B cell (primary cell): ENCODE measurements around the gene JCHAIN. TPM values are rescaled to one million over a fixed set of nuclear protein-coding genes. Genes with fewer than 3 reads are reported as not detected.

Experiments
- ATAC-seq: fragments of 200-7000 bp; cut with Tn5 transposase; one replicate; pipeline ENCODE4 v1.10.0; 2021; ENCODE audit warnings: low read depth, mild to moderate bottlenecking, moderate number of reproducible peaks, moderate library complexity
- CTCF ChIA-PET: fragments of 350-600 bp; sonication (Branson Sonifier 250); formaldehyde crosslinking; loops from one replicate; lab custom pipeline; 2021; ENCODE audit warnings: antibody characterized with exemption, inconsistent platforms; lab: Charles Lee
- POLR2A ChIA-PET: fragments of 350-600 bp; sonication (Branson Sonifier 250); formaldehyde crosslinking; loops from one replicate; lab custom pipeline; 2021; ENCODE audit warnings: antibody characterized with exemption; lab: Charles Lee
- DNase-seq: peaks from one replicate; pipeline ENCODE4 v3.0.0; 2013
- H2AFZ ChIP-seq: 2 replicates; pipeline ENCODE4 v1.6.1; 2012; ENCODE audit warnings: mild to moderate bottlenecking, low read depth, low read length; ENCODE audit not compliant: insufficient read depth, poor library complexity, severe bottlenecking
- H3K27ac ChIP-seq, 2 donors: 1 replicate in 1 of 2; 2 replicates in 1 of 2; pipeline ENCODE4 v1.5.1; 2012 to 2013; ENCODE audit warnings: low read length in 2 of 2, mild to moderate bottlenecking in 2 of 2, moderate library complexity in 1 of 2
- H3K27me3 ChIP-seq, 4 experiments: fragments of 200-600 bp in 1 of 4; sonication (generic) in 1 of 4; replicated peaks in 1 of 4; 1 replicate in 2 of 4; 2 replicates in 2 of 4; pipeline versions ENCODE4 v1.6.1 to v1.7.0; 2013 to 2016; ENCODE audit warnings: low read length in 3 of 4, mild to moderate bottlenecking in 2 of 4, mixed read lengths in 1 of 4, moderate library complexity in 1 of 4; ENCODE audit not compliant: insufficient read depth in 4 of 4, control insufficient read depth in 3 of 4; ENCODE audit errors: control extremely low read depth in 1 of 4
- H3K36me3 ChIP-seq, 2 experiments: replicated peaks in 1 of 2; 1 replicate in 1 of 2; 2 replicates in 1 of 2; pipeline versions ENCODE4 v1.6.1 to v1.7.1; 2013; ENCODE audit warnings: low read length in 1 of 2; ENCODE audit not compliant: insufficient read depth in 2 of 2, control insufficient read depth in 1 of 2; ENCODE audit errors: control extremely low read depth in 1 of 2, extremely low read depth in 1 of 2
- H3K4me1 ChIP-seq, 2 donors: fragments of 200-600 bp in 1 of 2; sonication (generic) in 1 of 2; 1 replicate in 1 of 2; 2 replicates in 1 of 2; pipeline versions ENCODE4 v1.5.1 to v1.6.1; 2013 to 2017; ENCODE audit warnings: low read length in 2 of 2; ENCODE audit not compliant: control insufficient read depth in 2 of 2, insufficient read depth in 2 of 2
- H3K4me2 ChIP-seq: replicated peaks from 2 replicates; pipeline ENCODE3; 2012; ENCODE audit warnings: mild to moderate bottlenecking, low read depth, low read length; ENCODE audit not compliant: poor library complexity, severe bottlenecking
- H3K4me3 ChIP-seq, 5 experiments: fragments of 200-600 bp in 1 of 5; sonication (generic) in 1 of 5; 1 replicate in 3 of 5; 2 replicates in 2 of 5; pipeline versions ENCODE4 v1.5.1 to v1.7.0; 2011 to 2016; ENCODE audit warnings: low read length in 4 of 5, mild to moderate bottlenecking in 4 of 5, low read depth in 2 of 5, control low read depth in 1 of 5, moderate library complexity in 1 of 5; ENCODE audit not compliant: insufficient read depth in 1 of 5; ENCODE audit errors: control extremely low read depth in 1 of 5, extremely low read depth in 1 of 5
- H3K79me2 ChIP-seq: fragments of 200-600 bp; sonication (generic); one replicate; pipeline ENCODE4 v1.6.0; 2016; ENCODE audit warnings: low read length; ENCODE audit not compliant: control insufficient read depth, insufficient read depth
- H3K9ac ChIP-seq: fragments of 200-600 bp; sonication (generic); 2 replicates; pipeline ENCODE4 v1.6.1; 2017; ENCODE audit warnings: mild to moderate bottlenecking, low read length, moderate library complexity
- H3K9me3 ChIP-seq, 3 donors: one replicate each; pipeline versions ENCODE4 v1.6.1 to v1.7.1; 2013; ENCODE audit warnings: low read length in 2 of 3; ENCODE audit not compliant: control insufficient read depth in 2 of 3, insufficient read depth in 1 of 3; ENCODE audit errors: control extremely low read depth in 1 of 3
- H4K20me1 ChIP-seq: 2 replicates; pipeline ENCODE4 v1.6.0; 2012; ENCODE audit warnings: mild to moderate bottlenecking, low read length; ENCODE audit not compliant: insufficient read depth, control insufficient read depth, poor library complexity, severe bottlenecking
- H3K27ac Mint-ChIP-seq: one replicate; pipeline ENCODE4 v1.8.0; 2021; ENCODE audit warnings: mixed read lengths
- H3K27me3 Mint-ChIP-seq: one replicate; pipeline ENCODE4 v1.8.0; 2021; ENCODE audit warnings: mixed read lengths
- H3K4me1 Mint-ChIP-seq: one replicate; pipeline ENCODE4 v1.8.0; 2021; ENCODE audit warnings: mixed read lengths
- H3K4me3 Mint-ChIP-seq: one replicate; pipeline ENCODE4 v1.8.0; 2021; ENCODE audit warnings: mixed read lengths
- H3K9me3 Mint-ChIP-seq: one replicate; pipeline ENCODE4 v1.8.0; 2022; ENCODE audit warnings: mixed read lengths; ENCODE audit not compliant: insufficient read depth
- EZH2 ChIP-seq: IDR thresholded peaks from 2 replicates; pipeline ENCODE4 v1.6.1; 2012; ENCODE audit warnings: borderline replicate concordance, low read depth, mild to moderate bottlenecking, moderate library complexity, low read length; ENCODE audit not compliant: insufficient read depth, poor library complexity, severe bottlenecking
- WGBS: methylation state at CpG from one replicate; pipeline ENCODE4 v1.1.5; 2013; ENCODE audit warnings: missing lambda C conversion rate; ENCODE audit not compliant: insufficient coverage; 5-methylcytosine and 5-hydroxymethylcytosine counted together
- intact Hi-C: fragments of 100-400 bp; cut with micrococcal nuclease; formaldehyde crosslinking; loops from one replicate; pipeline ENCODE4 v1.10.0; 2022
- polyA plus RNA-seq: library from polyadenylated mRNA; depleted of rRNA; stranded (reverse); fragments of >200 nt; gene quantifications from 2 replicates; pipeline ENCODE4 v1.2.3, GENCODE V29; 2012
- total RNA-seq, 2 donors: library from RNA; stranded (reverse); fragments of 120-200 nt in 1 of 2; gene quantifications; 1 replicate in 1 of 2; 2 replicates in 1 of 2; pipeline versions ENCODE4 v1.2.3 to v1.2.4, GENCODE V29; 2013 to 2022
- TF ChIP-seq, protein P1 (sequence below): fragments of 200-600 bp; IDR thresholded peaks from one replicate; pipeline ENCODE4 v1.8.0; 2022; ENCODE audit warnings: antibody characterized with exemption, mild to moderate bottlenecking

The JCHAIN gene
- total and polyA plus RNA-seq, 2 donors (not counting 1 experiment from before 2014, with no cell fraction given): 90.8 to 441 TPM

DNA sequence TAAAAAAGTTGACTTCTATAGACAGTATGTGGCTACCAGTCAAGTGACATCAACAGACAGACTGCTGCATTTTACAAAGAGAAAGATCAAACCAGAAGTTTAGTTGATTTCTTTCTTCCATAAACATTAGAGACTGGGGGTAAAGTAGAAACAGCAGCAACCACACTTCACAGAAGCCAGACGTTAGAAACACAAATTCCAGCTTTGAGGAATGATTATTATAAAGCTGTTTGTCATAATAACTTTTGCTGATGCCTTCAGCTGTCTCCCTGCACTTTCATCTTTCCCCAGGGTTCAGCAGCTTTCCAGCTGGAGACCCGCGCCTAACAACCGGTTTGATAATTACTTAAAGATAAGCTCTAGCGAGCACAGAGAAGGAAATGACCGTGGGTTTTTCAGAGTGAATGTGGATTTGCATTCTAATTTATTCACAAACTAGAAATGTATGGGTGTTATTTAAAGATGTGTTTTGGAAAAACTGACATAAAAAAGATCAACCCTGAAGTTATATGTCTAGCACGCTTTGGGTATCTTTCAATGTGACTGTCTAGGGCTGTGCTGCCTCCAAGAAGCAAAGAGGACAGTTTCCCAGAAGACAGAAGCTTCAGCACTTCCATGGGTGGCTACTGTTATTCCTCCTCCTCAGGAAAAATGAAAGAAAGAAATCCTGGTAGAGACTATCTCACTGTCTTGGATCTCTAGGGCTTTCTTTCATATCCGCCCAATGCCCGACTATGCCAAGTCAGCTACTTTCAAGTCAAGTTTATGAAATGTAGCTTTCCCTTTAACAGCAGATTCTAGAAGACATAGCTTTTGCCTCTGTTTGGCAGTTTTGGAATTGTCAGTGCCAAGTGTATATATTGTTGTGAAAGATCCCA lies 52.8 kb downstream of the JCHAIN start:
- Histone ChIP-seq H3K36me3 (no peaks in the 10 kb centered on the region), H3K27me3 (no peaks in the 10 kb centered on the region), H2AFZ (peak overlapping the region; percentile 40), H3K4me2 (peak overlapping the region; percentile 56), H4K20me1 (no peaks in the 10 kb centered on the region), H3K9me3 (no peaks in the 10 kb centered on the region), H3K27ac (peak overlapping the region in 1 of 2 donors; percentile 18), H3K4me1 (peaks cover 16 to 17% of the 10 kb centered on the region in 2 donors), H3K79me2 (no peaks in the 10 kb centered on the region), H3K9ac (peak overlapping the region; percentile 35), H3K4me3 (peak overlapping the region in 1 of 5 experiments; percentile 21)
- intact Hi-C loops: no loop called here
- no peak for ATAC-seq
- ChIA-PET CTCF (interaction anchor here (0.6 kb wide), 1 partner anchor 353 kb away, joined by 4 read pairs; no protein-coding TSS in a partner anchor), POLR2A (no interaction called here)
- DNase-seq: peak; percentile 12
- TF ChIP-seq EZH2: no peak
- TF ChIP-seq, protein P1, sequence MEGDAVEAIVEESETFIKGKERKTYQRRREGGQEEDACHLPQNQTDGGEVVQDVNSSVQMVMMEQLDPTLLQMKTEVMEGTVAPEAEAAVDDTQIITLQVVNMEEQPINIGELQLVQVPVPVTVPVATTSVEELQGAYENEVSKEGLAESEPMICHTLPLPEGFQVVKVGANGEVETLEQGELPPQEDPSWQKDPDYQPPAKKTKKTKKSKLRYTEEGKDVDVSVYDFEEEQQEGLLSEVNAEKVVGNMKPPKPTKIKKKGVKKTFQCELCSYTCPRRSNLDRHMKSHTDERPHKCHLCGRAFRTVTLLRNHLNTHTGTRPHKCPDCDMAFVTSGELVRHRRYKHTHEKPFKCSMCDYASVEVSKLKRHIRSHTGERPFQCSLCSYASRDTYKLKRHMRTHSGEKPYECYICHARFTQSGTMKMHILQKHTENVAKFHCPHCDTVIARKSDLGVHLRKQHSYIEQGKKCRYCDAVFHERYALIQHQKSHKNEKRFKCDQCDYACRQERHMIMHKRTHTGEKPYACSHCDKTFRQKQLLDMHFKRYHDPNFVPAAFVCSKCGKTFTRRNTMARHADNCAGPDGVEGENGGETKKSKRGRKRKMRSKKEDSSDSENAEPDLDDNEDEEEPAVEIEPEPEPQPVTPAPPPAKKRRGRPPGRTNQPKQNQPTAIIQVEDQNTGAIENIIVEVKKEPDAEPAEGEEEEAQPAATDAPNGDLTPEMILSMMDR: no peak
- Mint-ChIP-seq H3K4me3 (peak overlapping the region; percentile 46), H3K4me1 (peaks cover 20% of the 10 kb centered on the region), H3K27me3 (peaks cover under 1% of the 10 kb centered on the region), H3K9me3 (no peaks in the 10 kb centered on the region), H3K27ac (no peak overlapping the region)
- 7% methylated on average over 3 of the region's 9 CpGs for WGBS

DNA sequence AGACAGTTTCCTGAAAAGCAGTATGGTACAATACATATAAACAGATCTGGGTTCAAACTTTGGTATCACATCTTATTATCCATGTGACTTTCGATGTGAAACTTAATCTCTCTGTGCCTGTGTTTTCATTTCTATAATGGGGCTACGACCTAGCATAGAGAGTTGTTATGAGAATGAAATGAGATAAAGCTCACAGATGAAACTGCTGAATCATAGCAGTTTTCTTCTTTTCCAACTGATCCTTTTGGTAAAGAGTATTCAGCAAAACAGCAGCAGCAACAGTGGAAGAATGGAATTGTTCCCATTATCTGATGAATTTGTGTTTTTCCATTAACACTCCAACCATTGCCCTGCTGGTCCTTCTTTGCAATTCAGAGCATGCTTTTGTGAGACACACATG lies 58.0 kb downstream of the JCHAIN start:
- Histone ChIP-seq H3K9me3 (no peaks in the 10 kb centered on the region), H2AFZ (no peak overlapping the region), H4K20me1 (no peaks in the 10 kb centered on the region), H3K27ac (no peak overlapping the region), H3K4me2 (no peak overlapping the region), H3K27me3 (no peaks in the 10 kb centered on the region), H3K79me2 (no peaks in the 10 kb centered on the region), H3K9ac (no peak overlapping the region), H3K4me3 (no peak overlapping the region), H3K36me3 (no peaks in the 10 kb centered on the region), H3K4me1 (peaks cover 3 to 5% of the 10 kb centered on the region in 2 donors)
- DNase-seq: no peak
- whole genome bisulfite sequencing: no CpG with 5 or more reads among the region's 2 CpGs
- no peak for ATAC-seq
- Mint-ChIP-seq H3K27ac (no peak overlapping the region), H3K4me3 (no peak overlapping the region), H3K27me3 (peaks cover 7% of the 10 kb centered on the region), H3K4me1 (peaks cover 6% of the 10 kb centered on the region), H3K9me3 (no peaks in the 10 kb centered on the region)
- intact Hi-C loops: no loop called here
- CTCF ChIA-PET: no interaction called here
- POLR2A ChIA-PET: no interaction called here
- no peak for TF ChIP-seq EZH2
- TF ChIP-seq, protein P1: no peak
